T-helper 1 cell treated with Interleukin-12 subunit alpha and Interleukin-12 subunit beta and Interleukin-4 antibody, amounts not matched to agents 30 μg/mL and 1 μg/mL, for 36 hours (primary cell): ENCODE results near the gene ZNF536.

Source experiments
- H3K27ac Mint-ChIP-seq: one replicate; pipeline ENCODE4 v1.8.0; 2021; ENCODE audit warnings: mild to moderate bottlenecking, mixed read lengths
- H3K27me3 Mint-ChIP-seq: one replicate; pipeline ENCODE4 v1.8.0; 2021; ENCODE audit warnings: low read depth, mixed read lengths
- H3K36me3 Mint-ChIP-seq: one replicate; pipeline ENCODE4 v1.8.0; 2021; ENCODE audit warnings: low read depth, mixed read lengths
- H3K4me1 Mint-ChIP-seq: one replicate; pipeline ENCODE4 v1.8.0; 2021; ENCODE audit warnings: low read depth, mixed read lengths
- H3K4me3 Mint-ChIP-seq: one replicate; pipeline ENCODE4 v1.8.0; 2021; ENCODE audit warnings: mild to moderate bottlenecking, moderate library complexity, mixed read lengths
- H3K9me3 Mint-ChIP-seq: one replicate; pipeline ENCODE4 v1.8.0; 2021; ENCODE audit warnings: mixed read lengths

ZNF536 gene

GRCh38 chr19:30551271-30551670 is 179.1 kb downstream of the ZNF536 start:
- Mint-ChIP-seq H3K27me3 (no peaks in the 10 kb centered on the region), H3K9me3 (no peaks in the 10 kb centered on the region), H3K4me1 (no peaks in the 10 kb centered on the region), H3K27ac (no peak overlapping the region), H3K4me3 (no peak overlapping the region), H3K36me3 (no peaks in the 10 kb centered on the region)

- no peak overlapping the region for H3K27ac Mint-ChIP-seq
- no peaks in the 10 kb centered on the region for H3K4me1 Mint-ChIP-seq
- H3K9me3 Mint-ChIP-seq = no peaks in the 10 kb centered on the region
- H3K36me3 Mint-ChIP-seq = no peaks in the 10 kb centered on the region
- no peaks in the 10 kb centered on the region for H3K27me3 Mint-ChIP-seq
- no peak overlapping the region for H3K4me3 Mint-ChIP-seq
Observed at GRCh38 chr19:30552593-30552992, 180.4 kb downstream of the ZNF536 start.

DNA sequence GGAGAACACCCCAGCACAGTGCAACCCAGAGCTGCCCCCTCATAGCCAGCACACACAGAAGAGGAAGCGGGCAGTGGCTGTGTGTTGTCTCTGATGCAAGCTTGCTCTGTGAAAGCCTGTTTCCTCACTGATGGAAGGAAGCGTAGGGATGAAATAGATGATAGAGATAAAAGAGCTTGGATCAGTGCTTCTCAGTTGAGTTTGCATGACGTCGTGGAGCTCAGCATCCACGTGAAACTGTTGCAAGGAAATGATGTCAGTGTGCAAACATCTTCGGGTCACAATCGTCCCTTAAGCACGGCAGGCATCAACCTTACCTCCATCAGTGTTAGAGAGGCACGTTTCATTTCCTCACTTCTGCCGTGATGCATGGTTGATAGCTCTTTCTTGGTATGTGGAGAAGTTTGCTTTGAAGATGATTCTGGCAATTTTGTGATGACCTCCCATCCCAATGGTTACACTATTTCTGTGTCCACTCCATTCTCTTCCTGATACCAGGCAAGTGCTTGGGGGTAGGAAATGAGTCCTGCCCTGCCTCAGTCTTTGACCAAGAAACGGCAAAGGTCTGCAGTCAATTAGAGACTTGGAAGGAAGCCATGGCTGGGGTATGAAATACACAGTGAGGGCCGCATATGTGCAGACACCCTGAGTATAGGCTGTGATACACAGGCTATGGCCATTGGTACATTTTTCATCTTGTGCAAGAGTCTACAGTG is 183.0 kb downstream of the ZNF536 start:
- H3K27me3 Mint-ChIP-seq = no peaks in the 10 kb centered on the region
- H3K36me3 Mint-ChIP-seq = no peaks in the 10 kb centered on the region
- no peak overlapping the region for H3K4me3 Mint-ChIP-seq
- H3K9me3 Mint-ChIP-seq = no peaks in the 10 kb centered on the region
- no peak overlapping the region for H3K27ac Mint-ChIP-seq
- no peaks in the 10 kb centered on the region for H3K4me1 Mint-ChIP-seq

GRCh38 chr19:30555791-30556110 is 183.6 kb downstream of the ZNF536 start:
- no peaks in the 10 kb centered on the region for H3K4me1 Mint-ChIP-seq
- H3K4me3 Mint-ChIP-seq = no peak overlapping the region
- no peaks in the 10 kb centered on the region for H3K36me3 Mint-ChIP-seq
- H3K9me3 Mint-ChIP-seq = no peaks in the 10 kb centered on the region
- H3K27me3 Mint-ChIP-seq = no peaks in the 10 kb centered on the region
- no peak overlapping the region for H3K27ac Mint-ChIP-seq

DNA sequence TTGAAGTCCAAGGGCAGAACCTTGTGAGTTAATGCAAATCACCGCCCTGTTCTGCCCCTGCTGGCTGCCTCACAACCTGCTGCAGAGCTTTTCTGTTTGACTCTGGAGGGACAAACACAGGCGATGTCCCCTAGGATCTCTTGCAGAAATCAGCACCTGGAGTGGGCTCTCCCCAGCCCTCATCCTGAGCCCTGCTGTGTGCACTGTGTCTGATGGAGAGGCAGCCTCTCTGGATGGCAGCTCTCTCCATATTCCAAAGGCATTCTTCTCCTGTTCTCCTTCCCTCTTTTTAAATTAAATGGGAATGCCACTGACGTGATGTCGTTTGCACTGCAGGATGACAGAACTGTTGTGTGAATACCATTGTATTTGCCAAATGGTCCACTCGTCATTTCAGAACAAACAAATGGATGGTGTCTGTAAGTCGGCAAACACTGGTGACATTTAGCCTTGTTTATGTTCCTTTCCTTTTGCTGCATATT is 184.1 kb downstream of the ZNF536 start:
- no peak overlapping the region for H3K27ac Mint-ChIP-seq
- no peaks in the 10 kb centered on the region for H3K9me3 Mint-ChIP-seq
- no peaks in the 10 kb centered on the region for H3K27me3 Mint-ChIP-seq
- no peak overlapping the region for H3K4me3 Mint-ChIP-seq
- H3K4me1 Mint-ChIP-seq = no peaks in the 10 kb centered on the region
- no peaks in the 10 kb centered on the region for H3K36me3 Mint-ChIP-seq

GRCh38 chr19:30557212-30557611 is 185.0 kb downstream of the ZNF536 start:
- Mint-ChIP-seq H3K4me3 (no peak overlapping the region), H3K36me3 (no peaks in the 10 kb centered on the region), H3K4me1 (no peaks in the 10 kb centered on the region), H3K27ac (no peak overlapping the region), H3K9me3 (no peaks in the 10 kb centered on the region), H3K27me3 (no peaks in the 10 kb centered on the region)

DNA sequence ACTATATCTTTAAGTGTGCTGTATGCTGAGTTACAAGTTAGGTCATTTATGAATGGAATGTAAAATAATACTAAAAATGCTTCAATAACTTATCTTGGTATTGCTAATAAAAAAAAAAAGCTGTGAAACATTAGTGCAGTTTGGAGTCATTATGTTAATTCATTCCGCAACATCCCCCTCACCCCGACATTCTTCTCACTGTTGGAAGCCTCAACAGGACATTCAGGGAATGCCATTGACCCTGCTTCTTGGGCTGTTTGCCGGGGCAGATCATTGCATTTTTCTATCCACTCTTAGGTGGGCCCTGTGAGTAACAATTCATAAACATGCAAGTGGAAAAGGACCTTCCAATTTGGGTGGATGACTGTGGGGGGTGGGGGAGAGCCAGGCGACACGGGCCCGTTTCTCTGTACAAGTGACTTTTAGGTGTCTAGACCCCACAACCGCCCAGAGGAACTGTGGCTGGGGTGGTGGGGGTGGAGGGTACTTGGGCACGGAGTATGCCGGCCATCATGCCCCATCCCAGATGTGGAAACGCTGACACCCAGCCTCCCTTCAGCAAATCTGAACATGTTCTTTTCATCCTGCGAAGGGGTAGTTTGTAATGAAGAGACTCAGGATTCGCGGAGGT is 185.9 kb downstream of the ZNF536 start:
- no peaks in the 10 kb centered on the region for H3K4me1 Mint-ChIP-seq
- H3K27me3 Mint-ChIP-seq = no peaks in the 10 kb centered on the region
- H3K4me3 Mint-ChIP-seq = no peak overlapping the region
- H3K9me3 Mint-ChIP-seq = no peaks in the 10 kb centered on the region
- no peaks in the 10 kb centered on the region for H3K36me3 Mint-ChIP-seq
- H3K27ac Mint-ChIP-seq = no peak overlapping the region

- Mint-ChIP-seq H3K27ac (no peak overlapping the region), H3K9me3 (no peaks in the 10 kb centered on the region)
Observed at GRCh38 chr19:30558793-30559192, 186.6 kb downstream of the ZNF536 start.

GRCh38 chr19:30559446-30559845 is 187.3 kb downstream of the ZNF536 start:
- Mint-ChIP-seq H3K4me1 (no peaks in the 10 kb centered on the region), H3K27ac (no peak overlapping the region), H3K9me3 (no peaks in the 10 kb centered on the region), H3K4me3 (no peak overlapping the region), H3K27me3 (no peaks in the 10 kb centered on the region), H3K36me3 (no peaks in the 10 kb centered on the region)

More at GRCh38 chr19:30558793-30559192, 186.6 kb downstream of the ZNF536 start:
- Mint-ChIP-seq H3K4me3 (no peak overlapping the region), H3K4me1 (no peaks in the 10 kb centered on the region), H3K36me3 (no peaks in the 10 kb centered on the region), H3K27me3 (no peaks in the 10 kb centered on the region)

DNA sequence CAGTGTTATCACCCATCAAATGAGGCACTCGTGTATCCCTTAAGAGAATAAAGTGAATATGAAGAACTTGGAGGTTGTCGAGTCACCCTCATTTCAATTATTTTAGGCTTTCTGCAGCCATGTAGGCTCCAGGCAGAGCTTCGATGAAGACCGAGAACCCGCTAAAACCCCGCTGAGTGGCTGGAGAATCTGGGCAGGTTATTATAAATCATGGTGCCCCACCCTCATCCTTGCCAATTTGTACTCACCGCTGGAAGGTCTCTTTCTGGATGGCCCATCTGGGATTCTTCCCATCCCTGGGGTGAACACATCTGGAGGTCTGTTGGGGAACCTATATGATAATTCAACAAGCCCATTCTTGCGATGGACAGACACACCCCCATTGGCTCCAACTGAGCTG is 190.8 kb downstream of the ZNF536 start:
- Mint-ChIP-seq H3K4me3 (no peak overlapping the region), H3K36me3 (no peaks in the 10 kb centered on the region), H3K4me1 (no peaks in the 10 kb centered on the region), H3K9me3 (no peaks in the 10 kb centered on the region), H3K27ac (no peak overlapping the region), H3K27me3 (no peaks in the 10 kb centered on the region)

- no peaks in the 10 kb centered on the region for H3K4me1 Mint-ChIP-seq
Observed at GRCh38 chr19:30563691-30564090, 191.5 kb downstream of the ZNF536 start.

GRCh38 chr19:30564551-30565011 is 192.4 kb downstream of the ZNF536 start:
- H3K27ac Mint-ChIP-seq = no peak overlapping the region
- H3K4me3 Mint-ChIP-seq = no peak overlapping the region
- H3K36me3 Mint-ChIP-seq = no peaks in the 10 kb centered on the region
- H3K27me3 Mint-ChIP-seq = no peaks in the 10 kb centered on the region
- H3K4me1 Mint-ChIP-seq = no peaks in the 10 kb centered on the region
- H3K9me3 Mint-ChIP-seq = no peaks in the 10 kb centered on the region

More at GRCh38 chr19:30563691-30564090, 191.5 kb downstream of the ZNF536 start:
- no peaks in the 10 kb centered on the region for H3K36me3 Mint-ChIP-seq
- H3K9me3 Mint-ChIP-seq = no peaks in the 10 kb centered on the region
- no peak overlapping the region for H3K4me3 Mint-ChIP-seq
- H3K27me3 Mint-ChIP-seq = no peaks in the 10 kb centered on the region
- H3K27ac Mint-ChIP-seq = no peak overlapping the region

- Mint-ChIP-seq H3K4me1 (no peaks in the 10 kb centered on the region), H3K27ac (no peak overlapping the region), H3K27me3 (no peaks in the 10 kb centered on the region), H3K36me3 (no peaks in the 10 kb centered on the region), H3K9me3 (no peaks in the 10 kb centered on the region), H3K4me3 (no peak overlapping the region)
Observed at GRCh38 chr19:30565636-30566035, 193.5 kb downstream of the ZNF536 start.

DNA sequence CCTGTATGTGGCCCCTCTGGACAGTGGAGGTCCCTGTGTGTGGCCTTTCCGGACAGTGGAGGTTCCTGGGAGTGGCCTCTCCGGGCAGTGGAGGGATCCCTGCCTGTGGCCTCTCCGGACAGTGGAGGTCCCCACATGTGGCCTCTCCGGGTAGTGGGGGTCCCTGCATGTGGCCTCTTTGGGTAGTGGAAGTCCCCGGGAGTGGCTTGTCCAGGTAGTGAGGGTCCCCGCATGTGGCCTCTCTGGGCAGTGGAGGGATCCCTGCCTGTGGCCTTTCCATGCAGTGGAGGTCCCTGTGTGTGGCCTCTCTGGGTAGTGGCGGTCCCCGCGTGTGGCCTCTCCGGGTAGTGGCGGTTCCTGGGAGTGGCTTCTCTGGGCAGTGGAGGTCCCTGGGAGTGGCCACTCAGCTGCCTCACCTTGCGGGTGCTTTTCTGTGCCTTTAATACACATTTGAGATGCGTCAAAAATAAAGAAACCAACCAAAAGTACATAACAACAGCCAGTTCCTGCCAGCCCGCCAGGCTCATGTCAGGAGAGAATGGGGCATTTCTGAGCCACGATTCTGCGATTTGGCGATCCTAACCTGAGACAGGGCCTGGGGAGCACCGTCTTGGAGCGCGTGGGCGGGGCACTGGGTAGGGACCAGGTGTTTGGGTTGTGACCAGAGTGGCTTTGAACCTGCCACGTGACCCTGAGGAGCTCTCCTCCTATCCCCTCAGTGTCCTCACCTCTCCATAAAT is 194.7 kb downstream of the ZNF536 start:
- no peak overlapping the region for H3K4me3 Mint-ChIP-seq
- H3K27me3 Mint-ChIP-seq = no peaks in the 10 kb centered on the region
- H3K9me3 Mint-ChIP-seq = no peaks in the 10 kb centered on the region
- no peak overlapping the region for H3K27ac Mint-ChIP-seq
- no peaks in the 10 kb centered on the region for H3K4me1 Mint-ChIP-seq
- no peaks in the 10 kb centered on the region for H3K36me3 Mint-ChIP-seq
